HepG2 (cell line): Measurements from ENCODE around the gene NGRN. TPM values are rescaled to one million over a fixed set of nuclear protein-coding genes. Genes with fewer than 3 reads are reported as not detected.

Source experiments
- ELF1 ChIP-seq: sonication (generic); formaldehyde crosslinking; IDR thresholded peaks from 2 replicates; pipeline ENCODE4 v1.4.0; 2020; ENCODE audit warnings: missing genetic modification reagents
- NR2F6 ChIP-seq, 2 experiments: IDR thresholded peaks; 2 replicates each; pipeline ENCODE4 v1.6.1; 2016; ENCODE audit warnings: antibody characterized with exemption in 1 of 2, mild to moderate bottlenecking in 1 of 2
- PHF5A ChIP-seq: IDR thresholded peaks from one replicate; pipeline ENCODE4 v1.6.1; 2018; ENCODE audit warnings: low read depth, missing genetic modification reagents; ENCODE audit not compliant: unreplicated experiment
- RXRA ChIP-seq: sonication (generic); formaldehyde crosslinking; IDR thresholded peaks from 2 replicates; pipeline ENCODE4 v1.5.1; 2020; ENCODE audit warnings: missing genetic modification reagents
- ZFX ChIP-seq: sonication (generic); formaldehyde crosslinking; IDR thresholded peaks from 2 replicates; pipeline ENCODE4 v1.4.0; 2020; ENCODE audit warnings: mild to moderate bottlenecking, low read depth, missing genetic modification reagents, moderate library complexity
- ZNF274 ChIP-seq: sonication (generic); formaldehyde crosslinking; IDR thresholded peaks from 2 replicates; pipeline ENCODE4 v1.5.1; 2020; ENCODE audit warnings: mild to moderate bottlenecking, missing genetic modification reagents
- ZNF547 ChIP-seq: sonication (generic); formaldehyde crosslinking; IDR thresholded peaks from 2 replicates; pipeline ENCODE4 v1.5.1; 2020; ENCODE audit warnings: mild to moderate bottlenecking, missing genetic modification reagents
- polyA plus RNA-seq, 8 experiments: library from polyadenylated mRNA; depleted of rRNA in 3 of 8; stranded (reverse) in 7 of 8; unstranded in 1 of 8; fragments of >200 nt; fragmentation: Illumina TruSeq in 4 of 8; extraction: Trizol in 4 of 8; gene quantifications; 2 replicates each; pipeline versions ENCODE4 v1.2.1 to v1.2.3, GENCODE V29; 2011 to 2016; ENCODE audit warnings: low read depth in 4 of 8, missing spikeins in 1 of 8, mixed read lengths in 1 of 8; ENCODE audit not compliant: insufficient read depth in 1 of 8
- total RNA-seq, 5 experiments: library from RNA; depleted of rRNA; stranded (reverse); fragments of >200 nt; fragmentation: Illumina TruSeq; extraction: Trizol; gene quantifications; 2 replicates each; pipeline ENCODE4 v1.2.3, GENCODE V29; 2016; ENCODE audit warnings: low read depth in 1 of 5
- TF ChIP-seq, protein P1 (sequence below): sonication (generic); formaldehyde crosslinking; IDR thresholded peaks from 2 replicates; pipeline ENCODE4 v1.4.0; 2020; ENCODE audit warnings: missing genetic modification reagents, borderline replicate concordance
- TF ChIP-seq, protein P2 (sequence below): sonication (generic); formaldehyde crosslinking; IDR thresholded peaks from one replicate; pipeline ENCODE4 v1.5.1; 2020; ENCODE audit warnings: mild to moderate bottlenecking, missing genetic modification reagents; ENCODE audit errors: not compliant biosample characterization
- TF ChIP-seq, protein P3 (sequence below): sonication (generic); formaldehyde crosslinking; IDR thresholded peaks from 2 replicates; pipeline ENCODE4 v1.4.0; 2020; ENCODE audit warnings: missing genetic modification reagents
- TF ChIP-seq, protein P4 (sequence below): IDR thresholded peaks from 2 replicates; pipeline ENCODE4 v1.6.1; 2016; ENCODE audit warnings: missing genetic modification reagents, missing compliant biosample characterization

Gene NGRN
- total and polyA plus RNA-seq, 2 of the 13 experiments (the other 11 are each of a cell fraction or from before 2014, with no cell fraction given) = 39.8 to 63.7 TPM

- TF ChIP-seq, protein P1, sequence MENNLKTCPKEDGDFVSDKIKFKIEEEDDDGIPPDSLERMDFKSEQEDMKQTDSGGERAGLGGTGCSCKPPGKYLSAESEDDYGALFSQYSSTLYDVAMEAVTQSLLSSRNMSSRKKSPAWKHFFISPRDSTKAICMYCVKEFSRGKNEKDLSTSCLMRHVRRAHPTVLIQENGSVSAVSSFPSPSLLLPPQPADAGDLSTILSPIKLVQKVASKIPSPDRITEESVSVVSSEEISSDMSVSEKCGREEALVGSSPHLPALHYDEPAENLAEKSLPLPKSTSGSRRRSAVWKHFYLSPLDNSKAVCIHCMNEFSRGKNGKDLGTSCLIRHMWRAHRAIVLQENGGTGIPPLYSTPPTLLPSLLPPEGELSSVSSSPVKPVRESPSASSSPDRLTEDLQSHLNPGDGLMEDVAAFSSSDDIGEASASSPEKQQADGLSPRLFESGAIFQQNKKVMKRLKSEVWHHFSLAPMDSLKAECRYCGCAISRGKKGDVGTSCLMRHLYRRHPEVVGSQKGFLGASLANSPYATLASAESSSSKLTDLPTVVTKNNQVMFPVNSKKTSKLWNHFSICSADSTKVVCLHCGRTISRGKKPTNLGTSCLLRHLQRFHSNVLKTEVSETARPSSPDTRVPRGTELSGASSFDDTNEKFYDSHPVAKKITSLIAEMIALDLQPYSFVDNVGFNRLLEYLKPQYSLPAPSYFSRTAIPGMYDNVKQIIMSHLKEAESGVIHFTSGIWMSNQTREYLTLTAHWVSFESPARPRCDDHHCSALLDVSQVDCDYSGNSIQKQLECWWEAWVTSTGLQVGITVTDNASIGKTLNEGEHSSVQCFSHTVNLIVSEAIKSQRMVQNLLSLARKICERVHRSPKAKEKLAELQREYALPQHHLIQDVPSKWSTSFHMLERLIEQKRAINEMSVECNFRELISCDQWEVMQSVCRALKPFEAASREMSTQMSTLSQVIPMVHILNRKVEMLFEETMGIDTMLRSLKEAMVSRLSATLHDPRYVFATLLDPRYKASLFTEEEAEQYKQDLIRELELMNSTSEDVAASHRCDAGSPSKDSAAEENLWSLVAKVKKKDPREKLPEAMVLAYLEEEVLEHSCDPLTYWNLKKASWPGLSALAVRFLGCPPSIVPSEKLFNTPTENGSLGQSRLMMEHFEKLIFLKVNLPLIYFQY (CRISPR knock-in tag) = peak; percentile 62; the same call in 1 of the 2 replicates
- TF ChIP-seq NR2F6 (IDR thresholded peaks at IDR 0.05) = 0 out of 2 replicates have a peak, but pooled peaks have one; percentile 27
- peak; percentile 54; the same call in 1 of the 2 replicates for TF ChIP-seq NR2F6 (CRISPR knock-in tag; IDR thresholded peaks at IDR 0.05)
- TF ChIP-seq, protein P2, sequence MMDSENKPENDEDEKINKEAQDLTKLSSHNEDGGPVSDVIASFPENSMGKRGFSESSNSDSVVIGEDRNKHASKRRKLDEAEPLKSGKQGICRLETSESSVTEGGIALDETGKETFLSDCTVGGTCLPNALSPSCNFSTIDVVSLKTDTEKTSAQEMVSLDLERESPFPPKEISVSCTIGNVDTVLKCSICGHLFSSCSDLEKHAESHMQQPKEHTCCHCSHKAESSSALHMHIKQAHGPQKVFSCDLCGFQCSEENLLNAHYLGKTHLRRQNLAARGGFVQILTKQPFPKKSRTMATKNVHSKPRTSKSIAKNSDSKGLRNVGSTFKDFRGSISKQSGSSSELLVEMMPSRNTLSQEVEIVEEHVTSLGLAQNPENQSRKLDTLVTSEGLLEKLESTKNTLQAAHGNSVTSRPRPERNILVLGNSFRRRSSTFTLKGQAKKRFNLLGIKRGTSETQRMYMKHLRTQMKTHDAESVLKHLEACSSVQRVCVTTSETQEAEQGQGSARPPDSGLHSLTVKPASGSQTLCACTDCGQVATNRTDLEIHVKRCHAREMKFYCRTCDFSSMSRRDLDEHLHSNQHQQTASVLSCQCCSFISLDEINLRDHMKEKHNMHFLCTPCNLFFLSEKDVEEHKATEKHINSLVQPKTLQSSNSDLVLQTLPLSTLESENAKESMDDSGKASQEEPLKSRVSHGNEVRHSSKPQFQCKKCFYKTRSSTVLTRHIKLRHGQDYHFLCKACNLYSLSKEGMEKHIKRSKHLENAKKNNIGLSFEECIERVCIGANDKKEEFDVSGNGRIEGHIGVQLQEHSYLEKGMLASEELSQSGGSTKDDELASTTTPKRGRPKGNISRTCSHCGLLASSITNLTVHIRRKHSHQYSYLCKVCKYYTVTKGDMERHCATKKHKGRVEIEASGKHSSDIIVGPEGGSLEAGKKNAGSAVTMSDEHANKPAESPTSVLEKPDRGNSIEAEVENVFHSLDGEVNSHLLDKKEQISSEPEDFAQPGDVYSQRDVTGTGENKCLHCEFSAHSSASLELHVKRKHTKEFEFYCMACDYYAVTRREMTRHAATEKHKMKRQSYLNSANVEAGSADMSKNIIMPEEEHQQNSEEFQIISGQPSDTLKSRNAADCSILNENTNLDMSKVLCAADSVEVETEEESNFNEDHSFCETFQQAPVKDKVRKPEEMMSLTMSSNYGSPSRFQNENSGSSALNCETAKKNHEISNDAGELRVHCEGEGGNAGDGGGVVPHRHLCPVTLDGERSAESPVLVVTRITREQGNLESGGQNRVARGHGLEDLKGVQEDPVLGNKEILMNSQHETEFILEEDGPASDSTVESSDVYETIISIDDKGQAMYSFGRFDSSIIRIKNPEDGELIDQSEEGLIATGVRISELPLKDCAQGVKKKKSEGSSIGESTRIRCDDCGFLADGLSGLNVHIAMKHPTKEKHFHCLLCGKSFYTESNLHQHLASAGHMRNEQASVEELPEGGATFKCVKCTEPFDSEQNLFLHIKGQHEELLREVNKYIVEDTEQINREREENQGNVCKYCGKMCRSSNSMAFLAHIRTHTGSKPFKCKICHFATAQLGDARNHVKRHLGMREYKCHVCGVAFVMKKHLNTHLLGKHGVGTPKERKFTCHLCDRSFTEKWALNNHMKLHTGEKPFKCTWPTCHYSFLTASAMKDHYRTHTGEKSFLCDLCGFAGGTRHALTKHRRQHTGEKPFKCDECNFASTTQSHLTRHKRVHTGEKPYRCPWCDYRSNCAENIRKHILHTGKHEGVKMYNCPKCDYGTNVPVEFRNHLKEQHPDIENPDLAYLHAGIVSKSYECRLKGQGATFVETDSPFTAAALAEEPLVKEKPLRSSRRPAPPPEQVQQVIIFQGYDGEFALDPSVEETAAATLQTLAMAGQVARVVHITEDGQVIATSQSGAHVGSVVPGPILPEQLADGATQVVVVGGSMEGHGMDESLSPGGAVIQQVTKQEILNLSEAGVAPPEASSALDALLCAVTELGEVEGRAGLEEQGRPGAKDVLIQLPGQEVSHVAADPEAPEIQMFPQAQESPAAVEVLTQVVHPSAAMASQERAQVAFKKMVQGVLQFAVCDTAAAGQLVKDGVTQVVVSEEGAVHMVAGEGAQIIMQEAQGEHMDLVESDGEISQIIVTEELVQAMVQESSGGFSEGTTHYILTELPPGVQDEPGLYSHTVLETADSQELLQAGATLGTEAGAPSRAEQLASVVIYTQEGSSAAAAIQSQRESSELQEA (CRISPR knock-in tag) = peak; percentile 33
- 0 out of 2 replicates have a peak, but pooled peaks have one; percentile 36 for TF ChIP-seq RXRA (CRISPR knock-in tag)
- TF ChIP-seq, protein P3, sequence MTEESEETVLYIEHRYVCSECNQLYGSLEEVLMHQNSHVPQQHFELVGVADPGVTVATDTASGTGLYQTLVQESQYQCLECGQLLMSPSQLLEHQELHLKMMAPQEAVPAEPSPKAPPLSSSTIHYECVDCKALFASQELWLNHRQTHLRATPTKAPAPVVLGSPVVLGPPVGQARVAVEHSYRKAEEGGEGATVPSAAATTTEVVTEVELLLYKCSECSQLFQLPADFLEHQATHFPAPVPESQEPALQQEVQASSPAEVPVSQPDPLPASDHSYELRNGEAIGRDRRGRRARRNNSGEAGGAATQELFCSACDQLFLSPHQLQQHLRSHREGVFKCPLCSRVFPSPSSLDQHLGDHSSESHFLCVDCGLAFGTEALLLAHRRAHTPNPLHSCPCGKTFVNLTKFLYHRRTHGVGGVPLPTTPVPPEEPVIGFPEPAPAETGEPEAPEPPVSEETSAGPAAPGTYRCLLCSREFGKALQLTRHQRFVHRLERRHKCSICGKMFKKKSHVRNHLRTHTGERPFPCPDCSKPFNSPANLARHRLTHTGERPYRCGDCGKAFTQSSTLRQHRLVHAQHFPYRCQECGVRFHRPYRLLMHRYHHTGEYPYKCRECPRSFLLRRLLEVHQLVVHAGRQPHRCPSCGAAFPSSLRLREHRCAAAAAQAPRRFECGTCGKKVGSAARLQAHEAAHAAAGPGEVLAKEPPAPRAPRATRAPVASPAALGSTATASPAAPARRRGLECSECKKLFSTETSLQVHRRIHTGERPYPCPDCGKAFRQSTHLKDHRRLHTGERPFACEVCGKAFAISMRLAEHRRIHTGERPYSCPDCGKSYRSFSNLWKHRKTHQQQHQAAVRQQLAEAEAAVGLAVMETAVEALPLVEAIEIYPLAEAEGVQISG (CRISPR knock-in tag) = peak; percentile 70
- TF ChIP-seq, protein P4, sequence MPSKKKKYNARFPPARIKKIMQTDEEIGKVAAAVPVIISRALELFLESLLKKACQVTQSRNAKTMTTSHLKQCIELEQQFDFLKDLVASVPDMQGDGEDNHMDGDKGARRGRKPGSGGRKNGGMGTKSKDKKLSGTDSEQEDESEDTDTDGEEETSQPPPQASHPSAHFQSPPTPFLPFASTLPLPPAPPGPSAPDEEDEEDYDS (CRISPR knock-in tag) = peak; percentile 35; the same call in 1 of the 2 replicates
- TF ChIP-seq PHF5A (CRISPR knock-in tag) = peak; percentile 57
- TF ChIP-seq ZNF547 (CRISPR knock-in tag) = 0 out of 2 replicates have a peak, but pooled peaks have one; percentile 37
- peak; percentile 44; the same call in 1 of the 2 replicates for TF ChIP-seq ZFX (CRISPR knock-in tag)
- TF ChIP-seq ZNF274 = 0 out of 2 replicates have a peak, but pooled peaks have one; percentile 54
- 0 out of 2 replicates have a peak, but pooled peaks have one; percentile 33 for TF ChIP-seq ELF1 (CRISPR knock-in tag)
These were observed 27.8 kb downstream of the NGRN start (continued) for GRCh38 chr15:90293040-90293810.
